ENCODE data around the gene RPS6KA2.

RPS6KA2 gene

GRCh38 chr6:166523782-166524559, 103.1 kb downstream of the RPS6KA2 start:
- no peak for FAIRE-seq

GRCh38 chr6:166520905-166521834, 105.9 kb downstream of the RPS6KA2 start:
- FAIRE-seq = no peak

GRCh38 chr6:166516251-166516884, 110.7 kb downstream of the RPS6KA2 start:
- no peak for FAIRE-seq

GRCh38 chr6:166515072-166515810, 111.8 kb downstream of the RPS6KA2 start:
- no peak for FAIRE-seq

DNA sequence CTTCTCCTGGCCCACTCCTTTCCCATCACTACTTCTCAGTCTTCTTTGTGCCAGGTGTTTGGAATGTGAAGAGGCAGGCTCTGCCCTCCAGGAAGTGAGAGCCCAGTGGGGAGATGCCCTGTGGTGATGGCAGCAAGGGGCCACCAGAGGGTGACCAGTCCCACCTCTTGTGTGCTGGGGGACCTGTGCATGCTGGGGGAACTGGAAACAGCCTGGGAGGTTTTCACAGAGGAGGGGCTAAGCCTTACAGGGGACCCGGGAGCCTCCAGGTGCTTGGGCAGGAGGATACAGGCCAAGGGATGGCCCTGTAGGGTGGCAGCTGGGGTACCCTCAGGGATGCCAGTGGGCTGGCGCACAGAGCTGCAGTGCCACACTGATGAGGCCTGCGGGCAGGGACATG, 112.9 kb downstream of the RPS6KA2 start:
- no peak for FAIRE-seq

DNA sequence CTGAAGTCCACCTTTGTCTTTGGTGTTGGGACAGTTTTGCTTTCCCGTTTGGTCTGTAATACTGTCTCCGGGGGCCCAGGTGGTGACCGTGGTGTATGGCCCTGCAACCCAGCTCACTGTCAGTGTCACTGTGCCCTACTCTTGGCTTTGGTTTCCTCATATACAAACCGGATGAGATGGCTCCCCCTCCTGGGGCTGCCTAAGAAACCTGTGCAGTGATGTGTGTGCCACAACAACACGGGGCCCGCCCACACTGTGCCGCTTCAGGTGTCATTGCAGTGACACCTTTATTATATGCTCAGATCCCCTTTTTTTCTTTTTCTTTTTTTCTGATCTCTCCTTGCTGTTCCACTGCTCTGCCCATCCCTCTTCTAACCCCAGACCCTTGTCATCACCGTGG, 114.5 kb downstream of the RPS6KA2 start:
- no peak for FAIRE-seq

DNA sequence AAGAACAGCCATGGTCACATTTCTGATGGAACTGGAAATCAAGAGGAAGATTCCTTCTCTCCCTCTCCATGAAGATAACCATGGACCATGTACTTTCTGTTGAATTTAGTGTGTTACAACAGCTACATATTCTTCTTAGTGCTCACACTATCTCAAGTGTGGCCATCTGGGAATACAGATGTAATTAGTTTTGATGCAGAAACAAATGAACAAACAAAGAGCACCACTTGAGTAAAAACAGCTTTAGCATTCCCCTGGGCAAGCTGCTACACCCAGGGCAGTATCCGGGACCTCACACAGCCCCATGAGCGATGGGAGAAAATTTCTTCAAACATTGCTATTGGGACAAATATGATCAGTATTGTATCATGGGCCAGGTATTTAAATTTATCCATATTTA, 115.7 kb downstream of the RPS6KA2 start:
- FAIRE-seq = no peak

- FAIRE-seq = no peak
Observed at GRCh38 chr6:166509193-166509592, 117.9 kb downstream of the RPS6KA2 start.

- no peak for FAIRE-seq
Observed at GRCh38 chr6:166508726-166509125, 118.3 kb downstream of the RPS6KA2 start.

GRCh38 chr6:166507809-166508564, 119.1 kb downstream of the RPS6KA2 start:
- FAIRE-seq = no peak

DNA sequence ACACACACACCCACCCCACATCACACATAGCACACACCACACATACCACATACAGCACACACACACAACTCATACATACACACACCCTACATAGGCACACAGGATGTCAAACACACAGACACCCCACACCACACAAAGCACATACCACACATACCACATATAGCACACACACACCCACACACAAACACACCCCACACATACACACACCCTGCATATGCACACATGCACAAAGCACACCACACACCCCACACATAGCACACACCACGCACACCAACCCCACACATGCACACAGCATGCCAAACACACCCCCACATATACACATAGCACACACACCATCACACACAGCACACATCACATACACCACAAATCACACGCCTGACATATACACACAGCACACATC, 119.7 kb downstream of the RPS6KA2 start:
- no peak for FAIRE-seq

DNA sequence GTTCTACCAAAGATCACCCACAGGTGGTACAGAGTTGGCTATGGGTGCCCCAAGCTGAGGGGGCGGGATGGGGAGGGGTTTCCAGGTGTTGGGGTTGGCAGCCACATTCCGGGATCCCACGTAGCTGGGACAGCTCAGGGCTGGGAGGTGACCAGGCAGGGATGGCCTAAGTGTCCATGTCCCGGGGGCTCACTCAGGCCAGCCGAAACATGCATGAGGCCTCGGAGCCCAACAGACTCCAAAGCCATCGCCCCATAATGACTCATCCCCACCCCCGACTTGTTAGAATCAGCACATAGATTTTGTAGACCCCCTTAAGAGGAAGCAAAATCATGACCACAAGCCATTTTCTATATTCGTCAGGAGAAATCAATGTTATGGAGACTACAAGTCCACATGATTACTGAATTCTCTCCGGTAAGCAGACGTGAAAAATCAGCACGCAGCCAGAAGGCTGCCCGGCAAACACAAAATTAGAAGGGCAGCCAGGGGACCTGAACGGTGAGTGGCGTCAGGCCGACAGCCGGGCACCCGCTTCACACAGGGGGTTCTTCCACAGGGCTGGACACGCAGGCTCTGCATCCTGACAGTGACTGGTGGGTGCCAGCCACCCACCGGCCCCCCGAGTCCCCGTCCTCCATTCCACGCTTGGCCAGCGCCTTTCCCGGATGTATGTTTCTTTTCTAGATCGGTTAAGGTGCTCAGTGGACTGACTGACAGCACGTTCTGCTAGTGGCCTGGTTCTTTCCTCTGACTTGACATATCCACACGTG, 121.7 kb downstream of the RPS6KA2 start:
- FAIRE-seq = no peak

GRCh38 chr6:166504100-166504499, 123.0 kb downstream of the RPS6KA2 start:
- no peak for FAIRE-seq

GRCh38 chr6:166503167-166503744, 123.8 kb downstream of the RPS6KA2 start:
- no peak for FAIRE-seq

DNA sequence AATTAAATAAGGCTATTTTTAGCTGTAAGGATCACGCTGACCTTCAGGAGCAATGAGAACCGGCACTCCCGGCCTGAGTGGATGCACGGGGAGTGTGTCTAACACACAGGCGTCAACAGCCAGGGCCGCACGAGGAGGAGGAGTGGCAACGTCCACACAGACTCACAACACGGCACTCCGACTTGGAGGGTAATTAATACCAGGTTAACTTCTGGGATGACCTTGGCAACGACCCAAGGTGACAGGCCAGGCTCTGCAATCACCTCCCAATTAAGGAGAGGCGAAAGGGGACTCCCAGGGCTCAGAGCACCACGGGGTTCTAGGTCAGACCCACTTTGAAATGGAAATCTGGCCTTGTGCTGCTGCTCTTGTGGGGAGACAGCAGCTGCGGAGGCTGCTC, 124.6 kb downstream of the RPS6KA2 start:
- FAIRE-seq = no peak

GRCh38 chr6:166501246-166501645, 125.8 kb downstream of the RPS6KA2 start:
- no peak for FAIRE-seq

DNA sequence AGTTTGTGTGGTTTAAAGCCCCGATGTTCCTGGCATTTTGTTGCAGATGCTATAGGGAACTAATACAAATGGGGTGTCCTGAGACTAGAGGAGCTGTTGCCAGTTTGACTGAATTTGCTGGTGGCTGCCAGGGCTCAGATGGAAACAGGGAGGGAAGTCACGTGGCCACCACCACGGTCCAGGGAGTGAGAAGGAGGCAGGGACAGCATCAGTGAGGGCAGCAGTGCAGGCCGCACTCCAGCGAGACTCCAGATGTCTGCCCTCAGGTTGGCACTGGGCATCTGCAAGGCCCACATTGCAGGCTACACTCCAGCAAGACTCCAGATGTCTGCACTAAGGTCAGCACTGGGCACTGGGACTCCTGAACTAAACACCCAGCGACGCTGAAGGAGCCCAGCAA, 126.8 kb downstream of the RPS6KA2 start:
- no peak for FAIRE-seq

DNA sequence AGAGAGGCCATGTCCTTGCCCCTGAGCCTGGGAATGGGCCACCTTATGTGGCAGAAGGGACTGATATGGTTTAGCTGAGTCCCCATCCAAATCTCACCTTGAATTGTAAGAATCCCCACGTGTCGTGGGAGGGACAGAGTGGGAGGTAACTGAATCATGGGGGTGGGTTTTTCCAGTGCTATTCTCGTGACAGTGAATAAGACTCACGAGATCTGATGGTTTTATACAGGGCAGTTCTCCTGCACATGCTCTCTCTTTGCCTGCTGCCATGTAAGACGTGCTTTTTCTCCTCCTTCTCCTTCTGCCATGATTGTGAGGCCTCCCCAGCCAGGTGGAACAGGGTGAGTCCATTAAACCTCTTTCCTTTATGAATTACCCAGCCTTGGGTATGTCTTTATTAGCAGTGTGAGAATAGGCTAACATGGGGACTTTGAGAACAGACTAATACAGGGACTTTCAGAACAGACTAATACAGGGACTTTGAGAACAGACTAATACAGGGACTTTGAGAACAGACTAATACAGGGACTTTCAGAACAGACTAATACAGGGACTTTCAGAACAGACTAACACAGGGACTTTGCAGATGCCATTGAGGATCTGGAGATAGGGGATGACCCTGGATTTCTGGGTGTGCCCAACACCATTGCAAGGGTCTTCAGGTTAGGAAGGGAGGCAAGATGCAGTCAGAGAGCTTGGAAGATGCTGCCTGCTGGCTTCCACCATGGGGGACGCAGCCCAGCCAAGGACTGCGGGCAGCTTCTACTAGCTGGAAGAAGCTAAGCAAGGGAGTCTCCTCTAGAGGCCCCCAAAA, 127.5 kb downstream of the RPS6KA2 start:
- no peak for FAIRE-seq

DNA sequence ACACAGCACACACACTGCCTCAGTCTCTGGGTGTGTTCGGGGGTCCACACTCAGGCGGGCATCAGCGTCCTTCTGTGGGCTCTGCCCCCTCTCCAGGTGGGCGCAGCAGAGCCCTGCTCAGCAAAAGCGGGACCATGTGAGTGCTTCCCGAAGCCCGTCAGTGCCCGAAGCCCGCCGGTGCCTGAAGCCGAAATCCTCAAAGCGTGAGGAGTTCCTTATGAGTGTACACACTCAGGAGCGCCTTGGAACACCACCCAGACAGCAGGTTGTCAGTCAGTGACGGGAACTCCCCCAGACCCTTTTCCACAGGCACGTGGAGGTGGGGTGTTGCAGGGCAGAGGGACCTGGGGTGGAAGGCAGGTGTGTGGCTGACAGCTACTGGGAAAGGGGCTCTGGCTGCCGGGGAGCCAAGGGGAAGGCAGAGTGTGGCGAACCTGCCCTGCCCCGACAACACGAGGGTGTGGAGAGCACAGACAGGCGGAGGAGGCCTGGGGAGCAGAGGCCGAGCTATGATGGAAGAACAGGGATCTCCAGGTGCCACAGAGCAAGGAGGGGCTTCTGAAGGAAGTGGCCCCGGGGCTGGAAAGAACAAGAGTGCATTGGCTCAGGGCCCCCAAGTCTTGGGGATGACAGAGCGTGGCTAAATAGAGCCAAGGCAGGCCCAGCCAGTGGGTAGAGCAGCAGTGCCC, 128.2 kb downstream of the RPS6KA2 start:
- no peak for FAIRE-seq
